Activated CD4-positive, CD25-positive, alpha-beta regulatory T cell (primary cell): ENCODE measurements around the gene HOXA5.

Source experiments
- DNase-seq, 4 experiments: peaks; one replicate each; lab custom pipeline; 2025; lab: John Stamatoyannopoulos, UW

HOXA5 gene

GRCh38 chr7:27134392-27134791, 9.1 kb downstream of the HOXA5 start:
- DNase-seq: no peak

- no peak for DNase-seq
These were observed 9.9 kb downstream of the HOXA5 start for GRCh38 chr7:27133409-27134231.

GRCh38 chr7:27132978-27133377, 10.5 kb downstream of the HOXA5 start:
- DNase-seq: no peak

- no peak for DNase-seq
These were observed 11.3 kb downstream of the HOXA5 start for GRCh38 chr7:27132214-27132613.

GRCh38 chr7:27131390-27131819, 12.1 kb downstream of the HOXA5 start:
- no peak for DNase-seq

GRCh38 chr7:27130540-27131389, 12.7 kb downstream of the HOXA5 start, which contains the start of gene HOXA4:
HOXA4 (minus strand) TSS chr7:27130757; CDS start chr7:27130733, 24 bp downstream.
- DNase-seq: peak; percentile 46 to 68 (median 56)

GRCh38 chr7:27129729-27130539, 13.5 kb downstream of the HOXA5 start:
- DNase-seq: no peak

- no peak for DNase-seq
These were observed 14.4 kb downstream of the HOXA5 start for GRCh38 chr7:27128776-27129728.

GRCh38 chr7:27128034-27128433, 15.4 kb downstream of the HOXA5 start:
- no peak for DNase-seq

- no peak for DNase-seq
These were observed 16.7 kb downstream of the HOXA5 start for GRCh38 chr7:27126596-27127327.

GRCh38 chr7:27125986-27126394, 17.5 kb downstream of the HOXA5 start:
- DNase-seq: no peak

GRCh38 chr7:27124902-27125689, 18.4 kb downstream of the HOXA5 start:
- DNase-seq: no peak

GRCh38 chr7:27124096-27124901, 19.2 kb downstream of the HOXA5 start:
- DNase-seq: no peak

GRCh38 chr7:27123477-27124053, 19.9 kb downstream of the HOXA5 start:
- no peak for DNase-seq

- DNase-seq: no peak
These were observed 20.4 kb downstream of the HOXA5 start for GRCh38 chr7:27123007-27123476.

- no peak for DNase-seq
These were observed 21.2 kb downstream of the HOXA5 start for GRCh38 chr7:27122077-27122910.

- DNase-seq: no peak
These were observed 21.8 kb downstream of the HOXA5 start for GRCh38 chr7:27121684-27122076.
